IMR-90 (cell line): ENCODE results near the gene GPR158. TPM values are rescaled to one million over a fixed set of nuclear protein-coding genes. Genes with fewer than 3 reads are reported as not detected.

ENCODE experiments used
- ATAC-seq: fragments of 200-7000 bp; cut with Tn5 transposase; 2 replicates; pipeline ENCODE4 v1.9.1; 2020; ENCODE audit warnings: low read depth, mild to moderate bottlenecking, moderate library complexity
- BruUV-seq: library from RNA; stranded (reverse); fragments of 400-500 nt; replicated peaks from 2 replicates; lab custom pipeline; 2021; lab: Mats Ljungman, UMichigan
- CTCF ChIA-PET: fragments of 300-600 bp; formaldehyde crosslinking; extraction: SDS; loops from one replicate; lab custom pipeline; 2021; ENCODE audit warnings: antibody characterized with exemption; lab: Yijun Ruan, JAX
- POLR2A ChIA-PET: fragments of 300-600 bp; sonication (Branson Sonifier 250); formaldehyde crosslinking; loops from one replicate; lab custom pipeline; 2022; ENCODE audit warnings: antibody characterized with exemption; ENCODE audit not compliant: unreplicated experiment; lab: Charles Lee
- DNase-seq: peaks from one replicate; pipeline ENCODE4 v3.0.0; 2013
- H2AFZ ChIP-seq: replicated peaks from 2 replicates; pipeline ENCODE3; 2013; ENCODE audit warnings: low read length, mild to moderate bottlenecking; ENCODE audit not compliant: poor library complexity
- H2AK5ac ChIP-seq: 2 replicates; pipeline ENCODE4 v1.6.1; 2013; ENCODE audit warnings: low read depth, low read length, inconsistent platforms
- H2AK9ac ChIP-seq: replicated peaks from 2 replicates; pipeline ENCODE3; 2013; ENCODE audit warnings: mild to moderate bottlenecking, low read depth, low read length, moderate library complexity; ENCODE audit not compliant: poor library complexity
- H2BK120ac ChIP-seq: 2 replicates; pipeline ENCODE4 v1.6.1; 2013; ENCODE audit warnings: low read depth, low read length, inconsistent platforms
- H2BK15ac ChIP-seq: 3 replicates; pipeline ENCODE4 v1.6.1; 2013; ENCODE audit warnings: low read depth, low read length, inconsistent platforms
- H2BK20ac ChIP-seq: 2 replicates; pipeline ENCODE4 v1.6.1; 2013; ENCODE audit warnings: low read depth, mild to moderate bottlenecking, inconsistent platforms, low read length, moderate library complexity
- H2BK5ac ChIP-seq: 2 replicates; pipeline ENCODE4 v1.6.1; 2013; ENCODE audit warnings: mild to moderate bottlenecking, low read depth, low read length, inconsistent platforms; ENCODE audit not compliant: poor library complexity, severe bottlenecking
- H3K14ac ChIP-seq: replicated peaks from 2 replicates; pipeline ENCODE4 v1.6.1; 2013; ENCODE audit warnings: low read depth, low read length, inconsistent platforms
- H3K18ac ChIP-seq: 2 replicates; pipeline ENCODE4 v1.6.1; 2013; ENCODE audit warnings: low read depth, low read length, control low read depth
- H3K23ac ChIP-seq: 2 replicates; pipeline ENCODE4 v1.6.1; 2013; ENCODE audit warnings: low read depth, low read length, inconsistent platforms
- H3K27ac ChIP-seq: 2 replicates; pipeline ENCODE4 v1.5.1; 2013; ENCODE audit warnings: mild to moderate bottlenecking, control low read depth, low read length; ENCODE audit not compliant: insufficient read depth
- H3K27me3 ChIP-seq: 2 replicates; pipeline ENCODE4 v1.6.1; 2013; ENCODE audit warnings: low read length; ENCODE audit not compliant: control insufficient read depth, insufficient read depth
- H3K36me3 ChIP-seq: 2 replicates; pipeline ENCODE4 v1.6.1; 2013; ENCODE audit warnings: low read length, mixed read lengths; ENCODE audit not compliant: control insufficient read depth, insufficient read depth
- H3K4ac ChIP-seq: 2 replicates; pipeline ENCODE4 v1.6.1; 2013; ENCODE audit warnings: low read depth, low read length, inconsistent platforms
- H3K4me1 ChIP-seq: 2 replicates; pipeline ENCODE4 v1.6.1; 2013; ENCODE audit warnings: low read length, mixed read lengths; ENCODE audit not compliant: control insufficient read depth, insufficient read depth
- H3K4me2 ChIP-seq: 2 replicates; pipeline ENCODE4 v1.6.1; 2013; ENCODE audit warnings: low read depth, mild to moderate bottlenecking, control low read depth, low read length, moderate library complexity
- H3K4me3 ChIP-seq: 2 replicates; pipeline ENCODE4 v1.5.1; 2013; ENCODE audit warnings: low read depth, mild to moderate bottlenecking, control low read depth, low read length, moderate library complexity; ENCODE audit not compliant: insufficient read depth
- H3K56ac ChIP-seq: 2 replicates; pipeline ENCODE4 v1.6.1; 2013; ENCODE audit warnings: low read length, inconsistent platforms; ENCODE audit not compliant: insufficient read depth; ENCODE audit errors: extremely low read depth
- H3K79me1 ChIP-seq, 2 experiments: 2 replicates each; pipeline ENCODE4 v1.6.1; 2013; ENCODE audit warnings: low read length in 2 of 2, inconsistent platforms in 1 of 2, low read depth in 1 of 2
- H3K9ac ChIP-seq: 2 replicates; pipeline ENCODE4 v1.6.1; 2013; ENCODE audit warnings: low read depth, low read length, control low read depth
- H3K9me1 ChIP-seq: 2 replicates; pipeline ENCODE4 v1.6.1; 2013; ENCODE audit warnings: low read length, inconsistent platforms; ENCODE audit not compliant: insufficient read depth
- H3K9me3 ChIP-seq: 2 replicates; pipeline ENCODE4 v1.6.1; 2013; ENCODE audit warnings: low read length; ENCODE audit not compliant: control insufficient read depth, insufficient read depth
- H4K20me1 ChIP-seq: 2 replicates; pipeline ENCODE4 v1.6.1; 2013; ENCODE audit warnings: low read length, inconsistent platforms; ENCODE audit not compliant: insufficient read depth
- H4K5ac ChIP-seq: 2 replicates; pipeline ENCODE4 v1.6.1; 2013; ENCODE audit warnings: mild to moderate bottlenecking, low read depth, low read length, control low read depth
- H4K8ac ChIP-seq, 2 experiments: 2 replicates each; pipeline ENCODE4 v1.6.1; 2013; ENCODE audit warnings: low read depth in 2 of 2, low read length in 2 of 2, control low read depth in 1 of 2, inconsistent platforms in 1 of 2
- H4K91ac ChIP-seq: 2 replicates; pipeline ENCODE4 v1.6.1; 2013; ENCODE audit warnings: low read depth, low read length, inconsistent platforms; ENCODE audit not compliant: insufficient read depth
- CEBPB ChIP-seq: IDR thresholded peaks from 2 replicates; pipeline ENCODE4 v1.6.1; 2012; ENCODE audit warnings: low read depth, low read length, improper control_type of control experiment
- FOS ChIP-seq: fragments of 150-350 bp; IDR thresholded peaks from 2 replicates; pipeline ENCODE4 v1.6.1; 2016; ENCODE audit warnings: low read depth, low read length
- POLR2A ChIP-seq: IDR thresholded peaks from 2 replicates; pipeline ENCODE4 v1.6.1; 2012; ENCODE audit warnings: mild to moderate bottlenecking, low read depth, low read length
- RCOR1 ChIP-seq: IDR thresholded peaks from 2 replicates; pipeline ENCODE4 v1.6.1; 2012; ENCODE audit warnings: mild to moderate bottlenecking, low read length, improper control_type of control experiment; ENCODE audit not compliant: insufficient replicate concordance
- RFX5 ChIP-seq: IDR thresholded peaks from 2 replicates; pipeline ENCODE4 v1.8.0; 2012; ENCODE audit warnings: low read depth, mild to moderate bottlenecking, low read length, moderate library complexity
- WGBS, 2 experiments: methylation state at CpG; one replicate each; pipeline versions ENCODE4 v1.1.5 to v1.1.7; 2013; ENCODE audit warnings: missing lambda C conversion rate in 2 of 2; ENCODE audit not compliant: insufficient read length in 1 of 2; ENCODE audit errors: extremely low coverage in 2 of 2; 5-methylcytosine and 5-hydroxymethylcytosine counted together
- dilution Hi-C: fragments of 300-500 bp; cut with HindIII; formaldehyde crosslinking; loops from one replicate; pipeline ENCODE4 v1.14.3; 2018; ENCODE audit warnings: low sequenced_read_pairs; ENCODE audit not compliant: unreplicated experiment
- in situ Hi-C: fragments of 300-500 bp; cut with MboI; formaldehyde crosslinking; loops from 3 replicates; pipeline ENCODE4 v1.14.3; 2019; ENCODE audit warnings: low sequenced_read_pairs, inconsistent platforms, mixed read lengths
- intact Hi-C: fragments of 100-400 bp; cut with micrococcal nuclease; formaldehyde crosslinking; loops from 2 replicates; pipeline ENCODE4 v1.10.0; 2022
- polyA plus RNA-seq, 3 experiments: library from polyadenylated mRNA; depleted of rRNA; stranded (reverse); fragments of >200 nt; gene quantifications; 2 replicates each; pipeline ENCODE4 v1.2.3, GENCODE V29; 2012; ENCODE audit warnings: low replicate concordance in 1 of 3
- total RNA-seq: library from RNA; depleted of rRNA; stranded (reverse); fragments of >200 nt; gene quantifications from 2 replicates; pipeline ENCODE4 v1.2.3, GENCODE V29; 2012
- TF ChIP-seq, protein P1 (sequence below): conservative IDR thresholded peaks from 2 replicates; pipeline ENCODE4 v1.5.1; 2012; ENCODE audit warnings: mild to moderate bottlenecking, low read depth, low read length, improper control_type of control experiment

GPR158 gene
- total and polyA plus RNA-seq, 2 of the 4 experiments (the other 2 are of a cell fraction): not detected

- Histone ChIP-seq H3K79me1 (no peaks in the 10 kb centered on the region), H2BK120ac (no peak overlapping the region), H3K9me1 (no peaks in the 10 kb centered on the region), H3K9me3 (peaks cover 9% of the 10 kb centered on the region), H3K56ac (no peak overlapping the region), H2AK9ac (no peak overlapping the region), H3K4me3 (no peak overlapping the region), H3K4ac (no peak overlapping the region), H3K27ac (no peak overlapping the region), H4K20me1 (no peaks in the 10 kb centered on the region), H2BK20ac (no peak overlapping the region), H4K8ac (no peak overlapping the region), H2AFZ (no peak overlapping the region), H3K27me3 (no peaks in the 10 kb centered on the region), H3K23ac (no peak overlapping the region), H3K4me1 (no peaks in the 10 kb centered on the region), H3K4me2 (no peak overlapping the region), H2AK5ac (no peak overlapping the region), H3K14ac (no peak overlapping the region), H3K18ac (no peak overlapping the region), H2BK5ac (peak overlapping the region; percentile 49), H3K9ac (no peak overlapping the region), H3K36me3 (no peaks in the 10 kb centered on the region), H4K91ac (no peak overlapping the region), H4K5ac (no peak overlapping the region), H2BK15ac (no peak overlapping the region)
- 80 to 100% methylated on average over 2 to 4 of the region's 6 CpGs for WGBS, 2 experiments
- TF ChIP-seq FOS: no peak
- TF ChIP-seq RCOR1: no peak
- TF ChIP-seq, protein P1, sequence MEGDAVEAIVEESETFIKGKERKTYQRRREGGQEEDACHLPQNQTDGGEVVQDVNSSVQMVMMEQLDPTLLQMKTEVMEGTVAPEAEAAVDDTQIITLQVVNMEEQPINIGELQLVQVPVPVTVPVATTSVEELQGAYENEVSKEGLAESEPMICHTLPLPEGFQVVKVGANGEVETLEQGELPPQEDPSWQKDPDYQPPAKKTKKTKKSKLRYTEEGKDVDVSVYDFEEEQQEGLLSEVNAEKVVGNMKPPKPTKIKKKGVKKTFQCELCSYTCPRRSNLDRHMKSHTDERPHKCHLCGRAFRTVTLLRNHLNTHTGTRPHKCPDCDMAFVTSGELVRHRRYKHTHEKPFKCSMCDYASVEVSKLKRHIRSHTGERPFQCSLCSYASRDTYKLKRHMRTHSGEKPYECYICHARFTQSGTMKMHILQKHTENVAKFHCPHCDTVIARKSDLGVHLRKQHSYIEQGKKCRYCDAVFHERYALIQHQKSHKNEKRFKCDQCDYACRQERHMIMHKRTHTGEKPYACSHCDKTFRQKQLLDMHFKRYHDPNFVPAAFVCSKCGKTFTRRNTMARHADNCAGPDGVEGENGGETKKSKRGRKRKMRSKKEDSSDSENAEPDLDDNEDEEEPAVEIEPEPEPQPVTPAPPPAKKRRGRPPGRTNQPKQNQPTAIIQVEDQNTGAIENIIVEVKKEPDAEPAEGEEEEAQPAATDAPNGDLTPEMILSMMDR: no peak
- TF ChIP-seq POLR2A: no peak
- no peak for TF ChIP-seq CEBPB
- TF ChIP-seq RFX5: no peak
- CTCF ChIA-PET: interaction anchor here (0.6 kb wide), 1 partner anchor 599 kb away, joined by 6 read pairs; no protein-coding TSS in a partner anchor
- no peak for DNase-seq
- dilution Hi-C loops (no loop called here), intact Hi-C loops (no loop called here), in situ Hi-C loops (no loop called here)
- BruUV-seq: no TSS peak
- no peak for ATAC-seq
- POLR2A ChIA-PET: no interaction called here
Observed at GRCh38 chr10:25444266-25444665, 269.5 kb downstream of the GPR158 start.
